ENCODE results near the gene MFAP3L.

Gene MFAP3L

GRCh38 chr4:169987327-169988228 is 38.6 kb downstream of the MFAP3L start:
- DNase-seq (ENCODE audit: insufficient read length, low spot score) = no peak
- FAIRE-seq = no peak
- no peak for TF ChIP-seq POLR2A (IDR thresholded peaks at IDR 0.05; ENCODE audit: low read depth, low read length)

GRCh38 chr4:169986369-169986768 is 39.8 kb downstream of the MFAP3L start:
- no peak for TF ChIP-seq POLR2A (IDR thresholded peaks at IDR 0.05; ENCODE audit: low read depth, low read length)
- DNase-seq (ENCODE audit: insufficient read length, low spot score) (no peak), FAIRE-seq (no peak)

GRCh38 chr4:169985881-169986280 is 40.3 kb downstream of the MFAP3L start:
- DNase-seq (ENCODE audit: insufficient read length, low spot score) = no peak
- FAIRE-seq = no peak
- TF ChIP-seq POLR2A (IDR thresholded peaks at IDR 0.05; ENCODE audit: low read depth, low read length) = no peak

DNA sequence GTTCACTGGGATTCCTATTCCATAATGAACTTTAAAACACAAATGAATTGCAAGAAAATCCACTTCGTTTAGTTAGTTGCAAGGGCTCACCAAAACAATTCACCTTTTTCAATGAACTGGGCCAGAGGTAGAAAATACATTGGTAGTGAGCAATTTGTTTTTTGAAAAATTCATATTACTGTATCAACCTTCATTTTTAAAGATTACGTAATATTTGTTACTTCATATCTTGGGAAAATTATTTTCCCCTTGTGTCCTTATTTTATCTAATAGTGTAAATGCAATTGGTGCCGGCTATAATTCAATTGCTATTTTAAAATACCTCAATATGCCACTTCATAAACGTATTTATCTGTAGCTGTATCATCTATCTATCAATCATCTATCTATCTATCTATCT is 41.5 kb downstream of the MFAP3L start:
- TF ChIP-seq POLR2A (IDR thresholded peaks at IDR 0.05; ENCODE audit: low read depth, low read length) = no peak
- FAIRE-seq = no peak
- DNase-seq (ENCODE audit: insufficient read length, low spot score) = no peak

GRCh38 chr4:169984173-169984572 is 42.0 kb downstream of the MFAP3L start:
- FAIRE-seq (no peak), DNase-seq (ENCODE audit: insufficient read length, low spot score) (no peak)
- no peak for TF ChIP-seq POLR2A (IDR thresholded peaks at IDR 0.05; ENCODE audit: low read depth, low read length)

- TF ChIP-seq POLR2A (IDR thresholded peaks at IDR 0.05; ENCODE audit: low read depth, low read length) = no peak
- FAIRE-seq (no peak), DNase-seq (ENCODE audit: insufficient read length, low spot score) (no peak)
These were observed 49.2 kb downstream of the MFAP3L start for GRCh38 chr4:169976951-169977350.

- FAIRE-seq = no peak
- no peak for TF ChIP-seq POLR2A (IDR thresholded peaks at IDR 0.05; ENCODE audit: low read depth, low read length)
- DNase-seq (ENCODE audit: insufficient read length, low spot score) = no peak
These were observed 50.1 kb downstream of the MFAP3L start for GRCh38 chr4:169975838-169976796.

DNA sequence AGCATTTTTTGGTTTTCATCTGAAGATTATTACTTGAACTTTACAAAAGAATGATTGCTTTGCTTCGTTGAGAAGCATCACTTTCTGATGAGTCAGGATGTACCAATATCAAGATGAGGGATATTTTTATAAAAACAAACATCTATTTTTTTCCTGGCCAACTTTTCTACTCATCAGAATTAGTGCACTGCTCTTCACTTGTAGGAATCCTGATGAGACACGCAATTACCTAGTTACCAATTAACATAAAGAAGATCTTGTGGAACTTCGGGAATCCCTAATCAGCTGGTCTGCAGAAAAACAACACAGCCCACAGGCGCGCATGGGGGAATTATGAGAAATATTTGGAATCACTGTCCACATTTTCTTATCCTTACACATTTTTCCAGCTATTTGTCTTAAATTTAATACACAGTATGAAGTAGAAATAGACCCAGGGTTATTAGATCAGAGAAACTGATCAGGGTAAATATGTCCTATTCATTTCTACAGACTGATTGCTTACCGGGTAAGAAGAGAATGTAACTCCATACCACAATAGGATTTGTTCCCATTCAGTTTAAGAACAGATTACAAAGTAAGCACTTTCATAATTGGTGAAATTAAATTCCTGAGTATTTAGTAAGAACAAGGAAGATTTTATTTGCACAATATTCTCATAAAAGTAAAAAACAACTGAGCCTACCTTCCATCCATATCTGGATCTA is 50.9 kb downstream of the MFAP3L start:
- FAIRE-seq = no peak
- TF ChIP-seq POLR2A (IDR thresholded peaks at IDR 0.05; ENCODE audit: low read depth, low read length) = no peak
- no peak for DNase-seq (ENCODE audit: insufficient read length, low spot score)

DNA sequence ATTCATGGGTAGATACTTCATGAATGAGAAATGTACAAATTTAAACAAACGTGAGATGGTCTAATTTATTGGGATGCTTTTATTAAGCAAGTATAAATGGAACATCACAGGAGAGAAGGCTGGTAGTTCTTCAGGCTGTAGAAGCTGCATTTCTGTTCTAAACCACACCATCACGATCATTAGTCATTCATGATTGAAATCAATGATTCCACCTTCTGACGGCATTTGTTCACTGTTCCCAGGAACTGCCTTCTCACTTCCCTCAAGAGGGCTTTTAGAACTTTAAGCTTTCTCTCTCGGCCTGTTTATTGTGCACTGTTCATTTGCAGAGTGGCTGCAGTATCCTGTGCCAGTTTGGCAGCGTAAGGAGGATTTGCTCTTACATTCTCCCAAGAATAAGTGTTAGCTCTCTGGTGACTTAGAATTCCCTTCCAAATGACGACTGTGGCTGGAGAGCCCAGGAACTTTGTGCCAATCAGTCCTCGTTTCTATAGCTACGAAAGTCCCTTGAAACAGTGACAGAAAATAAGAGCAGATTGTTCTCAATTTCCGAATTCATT is 54.7 kb downstream of the MFAP3L start:
- no peak for FAIRE-seq
- TF ChIP-seq POLR2A (IDR thresholded peaks at IDR 0.05; ENCODE audit: low read depth, low read length) = no peak
- no peak for DNase-seq (ENCODE audit: insufficient read length, low spot score)

GRCh38 chr4:169968999-169969398 is 57.2 kb downstream of the MFAP3L start:
- no peak for TF ChIP-seq POLR2A (IDR thresholded peaks at IDR 0.05; ENCODE audit: low read depth, low read length)
- peak; percentile 20 for DNase-seq (ENCODE audit: insufficient read length, low spot score)
- FAIRE-seq = no peak

DNA sequence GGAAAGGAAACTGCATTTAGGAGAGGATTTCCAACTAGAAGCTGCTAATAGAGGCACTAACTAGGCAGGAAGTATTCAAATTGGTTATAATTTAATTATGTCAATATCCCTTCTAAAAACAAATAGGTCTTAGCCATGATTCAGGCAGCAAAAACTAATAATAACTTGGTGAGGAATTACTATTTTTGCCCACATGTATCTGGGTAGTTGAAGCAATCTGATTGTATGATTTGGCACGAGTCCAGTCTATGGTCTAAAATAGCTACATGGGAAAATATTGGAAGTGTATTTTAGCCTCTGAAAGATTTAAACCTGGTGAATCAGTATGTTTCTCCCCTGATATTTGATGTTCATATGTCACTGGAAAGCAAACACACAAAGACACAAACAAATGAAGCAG is 62.2 kb downstream of the MFAP3L start:
- no peak for DNase-seq (ENCODE audit: insufficient read length, low spot score)

DNA sequence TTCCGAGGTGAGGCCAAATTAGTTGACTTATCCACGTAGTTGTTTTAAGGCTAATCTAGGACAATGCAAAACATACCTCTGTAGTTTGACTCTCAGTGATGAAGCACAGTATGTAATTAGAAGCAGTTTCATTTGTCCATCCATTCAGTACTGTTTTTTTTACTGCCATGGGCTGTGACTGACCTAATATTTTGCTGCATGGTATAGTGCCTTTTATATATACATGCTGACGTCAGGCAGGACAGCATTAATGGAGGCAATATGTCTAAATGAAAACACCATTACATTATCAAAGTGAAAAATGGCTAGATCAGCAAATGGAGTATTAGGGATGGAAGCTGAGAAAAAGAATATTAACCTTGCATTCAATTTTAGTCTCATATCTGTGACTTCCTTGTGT is 66.9 kb downstream of the MFAP3L start:
- FAIRE-seq (no peak), DNase-seq (ENCODE audit: insufficient read length, low spot score) (no peak)
- no peak for TF ChIP-seq POLR2A (IDR thresholded peaks at IDR 0.05; ENCODE audit: low read depth, low read length)

More for the DNA sequence above, 62.2 kb downstream of the MFAP3L start:
- no peak for FAIRE-seq
- TF ChIP-seq POLR2A (IDR thresholded peaks at IDR 0.05; ENCODE audit: low read depth, low read length) = no peak

GRCh38 chr4:169958629-169959028 is 67.6 kb downstream of the MFAP3L start:
- no peak for TF ChIP-seq POLR2A (IDR thresholded peaks at IDR 0.05; ENCODE audit: low read depth, low read length)
- DNase-seq (ENCODE audit: insufficient read length, low spot score) = no peak
- no peak for FAIRE-seq
